GM23338 (cell line): Measurements from ENCODE around the gene CRY1.

ENCODE experiments used
- CREB1 ChIP-seq: fragments of 250-450 bp; sonication (Bioruptor Pico); IDR thresholded peaks from 2 replicates; pipeline ENCODE4 v1.5.0; 2020; ENCODE audit warnings: low read depth, mild to moderate bottlenecking, moderate library complexity
- CTCF ChIP-seq, 2 experiments: fragments of 200-600 bp in 1 of 2; sonication (generic) in 1 of 2; conservative IDR thresholded peaks; 2 replicates each; pipeline versions ENCODE4 v1.5.1 to v1.6.1; 2016 to 2017; ENCODE audit warnings: antibody characterized with exemption in 2 of 2, low read depth in 2 of 2, mild to moderate bottlenecking in 2 of 2, moderate library complexity in 1 of 2
- EZH2 ChIP-seq: fragments of 200-600 bp; sonication (generic); IDR thresholded peaks from one replicate; pipeline ENCODE4 v1.8.0; 2017; ENCODE audit warnings: antibody characterized with exemption, mild to moderate bottlenecking, low read depth; ENCODE audit not compliant: unreplicated experiment
- EZH2phosphoT487 ChIP-seq: fragments of 200-600 bp; sonication (generic); IDR thresholded peaks from one replicate; pipeline ENCODE4 v1.8.1; 2018; ENCODE audit warnings: antibody characterized with exemption; ENCODE audit not compliant: unreplicated experiment
- JUNB ChIP-seq: IDR thresholded peaks from one replicate; pipeline ENCODE4 v1.6.1; 2016; ENCODE audit warnings: antibody characterized with exemption; ENCODE audit not compliant: unreplicated experiment
- POLR2AphosphoS5 ChIP-seq: IDR thresholded peaks from 2 replicates; pipeline ENCODE4 v1.6.1; 2016; ENCODE audit warnings: antibody characterized with exemption, low read depth
- REST ChIP-seq: IDR thresholded peaks from one replicate; pipeline ENCODE4 v1.6.1; 2018; ENCODE audit warnings: antibody characterized with exemption; ENCODE audit not compliant: unreplicated experiment
- ZNF114 ChIP-seq: fragments of 250-450 bp; sonication (Bioruptor Pico); IDR thresholded peaks from 2 replicates; pipeline ENCODE4 v1.5.0; 2020; ENCODE audit warnings: mild to moderate bottlenecking, moderate library complexity
- ZNF331 ChIP-seq: fragments of 250-450 bp; sonication (Bioruptor Pico); IDR thresholded peaks from 2 replicates; pipeline ENCODE4 v1.5.0; 2020; ENCODE audit warnings: low read depth, mild to moderate bottlenecking, moderate library complexity

GRCh38 chr12:106957583-106957982, 135.8 kb downstream of the CRY1 start:
- no peak for TF ChIP-seq POLR2AphosphoS5
- TF ChIP-seq CREB1 (CRISPR knock-in tag): no peak
- no peak for TF ChIP-seq CTCF (conservative IDR thresholded peaks at IDR 0.05; ENCODE audit: low read depth in 2 of 2)
- TF ChIP-seq EZH2: no peak
- no peak for TF ChIP-seq REST
- no peak for TF ChIP-seq JUNB
- no peak for TF ChIP-seq EZH2phosphoT487
- no peak for TF ChIP-seq ZNF114 (CRISPR knock-in tag)
- TF ChIP-seq ZNF331: no peak
